Uterus (tissue), 4 donors: ENCODE data around the gene RPS6KC1. TPM values are rescaled to one million over a fixed set of nuclear protein-coding genes. Genes with fewer than 3 reads are reported as not detected.
"Not testable (repeated sequence)": the region's sequence is repeated elsewhere in the genome, so short reads cannot be mapped to it uniquely, and the experiment has no call there.

Experiments
- DNase-seq, 2 donors: peaks; one replicate each; pipeline ENCODE4 v3.0.0-alpha.2; 2019 to 2020
- H3K27ac ChIP-seq, 2 donors: fragments of 200-600 bp; sonication (generic); 1 replicate in 1 of 2; 2 replicates in 1 of 2; pipeline ENCODE4 v1.5.1; 2016 to 2018
- H3K27me3 ChIP-seq, 2 donors: fragments of 200-600 bp; sonication (generic); one replicate each; pipeline ENCODE4 v1.5.1; 2018 to 2019; ENCODE audit warnings: control low read depth in 1 of 2
- H3K36me3 ChIP-seq, 2 donors: fragments of 200-600 bp; sonication (generic); one replicate each; pipeline ENCODE4 v1.5.1; 2019; ENCODE audit warnings: control low read depth in 1 of 2
- H3K4me1 ChIP-seq, 2 donors: fragments of 200-600 bp; sonication (generic); one replicate each; pipeline ENCODE4 v1.5.1; 2018 to 2019; ENCODE audit warnings: control low read depth in 1 of 2
- H3K4me3 ChIP-seq, 2 donors: fragments of 200-600 bp; sonication (generic); 1 replicate in 1 of 2; 2 replicates in 1 of 2; pipeline ENCODE4 v1.5.1; 2018 to 2019; ENCODE audit warnings: mild to moderate bottlenecking in 1 of 2
- H3K9me3 ChIP-seq, 2 donors: fragments of 200-600 bp; sonication (generic); one replicate each; pipeline ENCODE4 v1.5.1; 2019; ENCODE audit warnings: control low read depth in 1 of 2
- POLR2A ChIP-seq, 2 donors: fragments of 450-650 bp; IDR thresholded peaks; one replicate each; pipeline ENCODE4 v1.6.1; 2016; ENCODE audit warnings: antibody characterized with exemption in 2 of 2, mild to moderate bottlenecking in 1 of 2, moderate library complexity in 1 of 2
- intact Hi-C: fragments of 100-400 bp; cut with DNase I; formaldehyde crosslinking; loops from one replicate; pipeline ENCODE4 v1.15.1; 2023; ENCODE audit warnings: low total_unique reads
- total RNA-seq, 4 donors: library from RNA; depleted of rRNA in 3 of 4; stranded (reverse); fragments of >200 nt in 3 of 4; gene quantifications; one replicate each; pipeline versions ENCODE4 v1.1.0 to v1.2.4, GENCODE V29; 2014 to 2023
- TF ChIP-seq, protein P1 (sequence below), 4 experiments: fragments of 200-600 bp in 2 of 4; fragments of 450-650 bp in 2 of 4; sonication (generic) in 2 of 4; IDR thresholded peaks; one replicate each; pipeline ENCODE4 v1.5.1; 2016 to 2019; ENCODE audit warnings: antibody characterized with exemption in 4 of 4, mild to moderate bottlenecking in 2 of 4, moderate library complexity in 1 of 4
- donor health status: DM: yes; HTN: yes; CAD: no.

The RPS6KC1 gene
- total RNA-seq, 4 donors from 2014 or later = 9.2 to 64.2 (median 22.3) TPM

DNA sequence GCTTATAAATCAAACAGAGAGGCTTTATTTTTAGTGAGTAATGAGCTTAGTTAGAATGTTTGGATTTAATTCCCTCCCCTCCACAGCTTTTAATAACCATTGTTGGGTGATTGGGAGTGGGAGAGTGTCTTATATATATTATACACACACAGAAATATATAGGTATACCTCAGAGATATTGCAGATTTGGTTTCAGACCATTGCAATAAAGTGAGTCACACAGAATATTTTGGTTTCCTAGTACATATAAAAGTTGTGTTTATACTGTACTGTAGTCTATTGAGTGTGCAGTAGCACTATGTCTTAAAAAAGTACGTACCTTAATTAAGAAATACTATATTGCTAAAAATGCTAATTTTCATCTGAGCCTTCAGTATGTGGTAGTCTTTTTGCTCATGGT lies 44.4 kb downstream of the RPS6KC1 start:
- no peaks in the 10 kb centered on the region for H3K36me3 ChIP-seq
- intact Hi-C loops = no loop called here
- no peak overlapping the region for H3K4me3 ChIP-seq
- no peaks in the 10 kb centered on the region for H3K4me1 ChIP-seq
- no peaks in the 10 kb centered on the region for H3K9me3 ChIP-seq
- H3K27ac ChIP-seq = no peak overlapping the region
- DNase-seq = no peak
- H3K27me3 ChIP-seq = no peaks in the 10 kb centered on the region
- TF ChIP-seq POLR2A (IDR thresholded peaks at IDR 0.05) = no peak
- TF ChIP-seq, protein P1, sequence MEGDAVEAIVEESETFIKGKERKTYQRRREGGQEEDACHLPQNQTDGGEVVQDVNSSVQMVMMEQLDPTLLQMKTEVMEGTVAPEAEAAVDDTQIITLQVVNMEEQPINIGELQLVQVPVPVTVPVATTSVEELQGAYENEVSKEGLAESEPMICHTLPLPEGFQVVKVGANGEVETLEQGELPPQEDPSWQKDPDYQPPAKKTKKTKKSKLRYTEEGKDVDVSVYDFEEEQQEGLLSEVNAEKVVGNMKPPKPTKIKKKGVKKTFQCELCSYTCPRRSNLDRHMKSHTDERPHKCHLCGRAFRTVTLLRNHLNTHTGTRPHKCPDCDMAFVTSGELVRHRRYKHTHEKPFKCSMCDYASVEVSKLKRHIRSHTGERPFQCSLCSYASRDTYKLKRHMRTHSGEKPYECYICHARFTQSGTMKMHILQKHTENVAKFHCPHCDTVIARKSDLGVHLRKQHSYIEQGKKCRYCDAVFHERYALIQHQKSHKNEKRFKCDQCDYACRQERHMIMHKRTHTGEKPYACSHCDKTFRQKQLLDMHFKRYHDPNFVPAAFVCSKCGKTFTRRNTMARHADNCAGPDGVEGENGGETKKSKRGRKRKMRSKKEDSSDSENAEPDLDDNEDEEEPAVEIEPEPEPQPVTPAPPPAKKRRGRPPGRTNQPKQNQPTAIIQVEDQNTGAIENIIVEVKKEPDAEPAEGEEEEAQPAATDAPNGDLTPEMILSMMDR (IDR thresholded peaks at IDR 0.05) = no peak

DNA sequence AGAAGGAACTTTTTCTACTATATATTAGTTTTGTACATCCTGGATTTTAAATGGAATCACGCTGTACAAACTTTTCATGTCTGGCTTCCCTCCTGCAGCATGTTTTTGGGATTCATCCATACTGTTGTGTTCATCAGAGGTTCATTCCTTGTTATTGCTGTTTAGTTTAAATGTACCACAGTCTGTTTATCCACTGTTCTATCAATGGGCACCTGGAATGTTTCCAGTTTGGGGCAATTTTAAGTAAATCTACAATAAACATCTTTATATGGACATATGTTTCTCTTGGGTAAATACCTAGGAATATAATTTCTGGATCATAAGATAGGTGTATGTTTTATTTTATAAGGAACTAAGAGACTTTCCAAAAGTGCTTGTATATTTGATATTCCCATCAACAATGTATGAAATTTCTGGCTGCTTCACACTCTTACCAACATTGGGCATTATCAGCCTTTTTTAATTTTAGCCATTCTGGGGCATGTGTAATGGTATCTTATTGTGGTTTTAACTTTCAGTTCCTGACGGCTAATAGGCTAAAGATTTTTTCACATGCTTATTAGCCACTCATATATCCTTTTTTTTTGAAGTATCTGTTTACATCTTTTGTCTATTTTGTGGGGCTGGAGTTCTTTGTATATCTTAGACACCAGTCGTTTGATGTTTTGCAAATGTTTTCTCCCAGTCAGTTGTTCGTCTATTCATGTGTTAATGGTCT lies 48.8 kb downstream of the RPS6KC1 start:
- TF ChIP-seq POLR2A (IDR thresholded peaks at IDR 0.05) = no peak
- TF ChIP-seq, protein P1 (IDR thresholded peaks at IDR 0.05) = no peak
- no peaks in the 10 kb centered on the region for H3K4me1 ChIP-seq
- no peak for DNase-seq

DNA sequence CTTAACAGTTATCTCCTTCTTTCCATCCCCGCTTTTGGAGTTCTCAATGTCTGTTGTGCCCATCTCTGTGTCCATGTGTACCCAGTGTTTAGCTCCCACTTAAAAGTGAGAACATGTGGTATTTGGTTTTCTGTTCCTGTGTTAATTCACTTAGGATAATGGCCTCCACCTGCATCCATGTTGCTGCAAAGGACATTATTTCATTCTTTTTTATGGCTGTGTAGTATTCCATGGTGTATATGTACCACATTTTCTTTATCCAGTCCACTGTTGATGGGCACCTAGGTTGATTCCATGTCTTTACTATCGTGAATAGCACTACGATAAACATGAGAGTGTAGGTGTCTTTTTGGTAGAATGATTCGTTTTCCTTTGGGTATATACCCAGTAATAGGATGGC lies 49.5 kb downstream of the RPS6KC1 start:
- DNase-seq, H3K36me3 ChIP-seq, H3K9me3 ChIP-seq, H3K4me3 ChIP-seq, intact Hi-C loops, H3K4me1 ChIP-seq, H3K27me3 ChIP-seq, H3K27ac ChIP-seq: not testable (repeated sequence)

More for the DNA sequence above, 48.8 kb downstream of the RPS6KC1 start:
- intact Hi-C loops = no loop called here
- no peak overlapping the region for H3K4me3 ChIP-seq
- H3K9me3 ChIP-seq = no peaks in the 10 kb centered on the region
- no peak overlapping the region for H3K27ac ChIP-seq
- no peaks in the 10 kb centered on the region for H3K27me3 ChIP-seq
- no peaks in the 10 kb centered on the region for H3K36me3 ChIP-seq

DNA sequence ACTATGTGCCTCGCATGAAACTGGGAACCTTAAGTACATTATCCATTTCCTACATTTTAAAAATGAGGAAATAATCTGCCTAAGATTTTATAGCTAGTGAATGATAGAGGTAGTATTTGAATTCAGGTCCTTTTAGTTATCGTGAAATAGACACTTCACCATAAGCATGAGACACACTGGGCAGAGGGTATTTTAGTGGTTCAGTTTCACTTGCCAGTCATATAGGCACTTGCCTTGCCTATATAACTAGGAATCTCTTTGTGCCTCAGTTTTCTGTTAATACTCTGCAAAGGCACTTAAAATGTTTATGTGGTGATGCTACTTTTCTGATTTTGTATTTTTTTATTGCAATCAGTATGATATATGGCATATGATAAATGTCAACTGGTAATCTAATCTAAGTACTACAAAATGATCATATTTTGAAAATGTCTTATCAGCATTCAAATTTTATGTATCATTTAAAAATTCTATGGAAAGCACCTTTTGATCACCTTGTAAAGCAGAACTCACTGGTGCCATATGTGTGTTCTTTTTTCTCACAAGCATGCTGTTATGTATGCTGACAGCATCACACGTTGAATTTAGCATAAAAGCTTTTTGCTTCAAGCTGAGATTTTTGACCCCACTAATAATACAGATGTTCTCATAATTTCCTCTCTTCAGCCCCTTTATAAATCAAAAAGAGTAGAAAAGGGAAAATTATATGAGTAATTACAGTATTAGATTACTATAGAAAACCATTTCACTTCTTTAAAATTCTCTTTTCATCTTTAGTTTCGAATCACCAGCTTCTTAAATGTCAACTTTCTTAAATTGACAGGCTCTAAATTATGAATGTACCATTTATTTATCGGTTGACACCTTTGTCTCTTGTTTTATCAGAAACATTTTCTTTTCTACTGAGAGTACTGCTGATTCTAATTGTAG lies 52.6 kb downstream of the RPS6KC1 start:
- Histone ChIP-seq H3K27me3 (no peaks in the 10 kb centered on the region), H3K27ac (no peak overlapping the region), H3K36me3 (no peaks in the 10 kb centered on the region), H3K4me1 (no peaks in the 10 kb centered on the region), H3K9me3 (no peaks in the 10 kb centered on the region), H3K4me3 (no peak overlapping the region)
- no peak for TF ChIP-seq POLR2A (IDR thresholded peaks at IDR 0.05)
- TF ChIP-seq, protein P1 (IDR thresholded peaks at IDR 0.05) = no peak
- intact Hi-C loops = no loop called here
- DNase-seq = no peak

DNA sequence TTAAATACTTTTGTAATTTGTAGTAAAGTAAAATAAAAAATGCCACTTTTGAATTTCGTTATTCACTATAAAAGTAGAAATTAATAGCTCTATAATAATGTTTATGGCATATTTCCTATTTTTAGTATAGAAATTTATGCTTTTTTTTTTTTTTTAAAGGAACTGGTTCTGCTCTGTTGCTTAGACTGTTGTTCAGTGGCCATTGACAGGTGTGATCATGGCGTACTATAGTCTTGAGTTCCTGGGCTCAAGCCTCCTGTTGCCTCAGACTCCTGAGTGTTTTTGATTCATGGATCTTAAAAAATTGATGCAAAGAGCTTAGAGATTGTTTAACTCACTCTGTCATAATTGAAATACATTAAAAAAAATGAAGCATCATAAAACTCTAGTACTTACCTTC lies 53.6 kb downstream of the RPS6KC1 start:
- H3K27me3 ChIP-seq = no peaks in the 10 kb centered on the region
- no peak for DNase-seq
- H3K27ac ChIP-seq = no peak overlapping the region
- intact Hi-C loops = no loop called here
- TF ChIP-seq POLR2A (IDR thresholded peaks at IDR 0.05) = no peak
- TF ChIP-seq, protein P1 (IDR thresholded peaks at IDR 0.05) = no peak
- H3K4me3 ChIP-seq = no peak overlapping the region
- H3K36me3 ChIP-seq = no peaks in the 10 kb centered on the region
- H3K9me3 ChIP-seq = no peaks in the 10 kb centered on the region
- H3K4me1 ChIP-seq = no peaks in the 10 kb centered on the region
